NT2/D1 (cell line): ENCODE measurements around the gene FBXL14.
A peak's percentile ranks its signal among the peaks of the same experiment; 100 is the strongest.

ENCODE experiments used
- DNase-seq: peaks from one replicate; pipeline ENCODE4 v3.0.0-alpha.2; 2011; ENCODE audit warnings: low read depth, low spot score
- H3K27me3 ChIP-seq: 2 replicates; pipeline ENCODE4 v1.6.0; 2011; ENCODE audit warnings: mild to moderate bottlenecking; ENCODE audit not compliant: insufficient read length, insufficient read depth
- H3K36me3 ChIP-seq: 2 replicates; pipeline ENCODE4 v1.6.1; 2011; ENCODE audit warnings: mild to moderate bottlenecking, low read length, mixed read lengths; ENCODE audit not compliant: insufficient read depth, insufficient read length
- H3K4me1 ChIP-seq: 2 replicates; pipeline ENCODE4 v1.5.1; 2011; ENCODE audit not compliant: insufficient read depth, insufficient read length
- H3K4me3 ChIP-seq: 2 replicates; pipeline ENCODE4 v1.5.1; 2011; ENCODE audit warnings: low read depth; ENCODE audit not compliant: insufficient read length
- H3K9ac ChIP-seq: 2 replicates; pipeline ENCODE4 v1.6.0; 2011; ENCODE audit warnings: low read depth; ENCODE audit not compliant: insufficient read length
- H3K9me3 ChIP-seq: 2 replicates; pipeline ENCODE4 v1.5.1; 2011; ENCODE audit warnings: mild to moderate bottlenecking, low read length; ENCODE audit not compliant: insufficient read depth
- SUZ12 ChIP-seq: IDR thresholded peaks from 2 replicates; pipeline ENCODE4 v1.6.1; 2011; ENCODE audit not compliant: insufficient read length, insufficient read depth; ENCODE audit errors: extremely low read depth
- YY1 ChIP-seq: IDR thresholded peaks from 2 replicates; pipeline ENCODE4 v1.6.1; 2011; ENCODE audit not compliant: insufficient read length, insufficient read depth
- ZNF274 ChIP-seq: IDR thresholded peaks from 2 replicates; pipeline ENCODE4 v1.6.1; 2011; ENCODE audit warnings: mild to moderate bottlenecking, low read depth, low read length

Gene FBXL14, protein sequence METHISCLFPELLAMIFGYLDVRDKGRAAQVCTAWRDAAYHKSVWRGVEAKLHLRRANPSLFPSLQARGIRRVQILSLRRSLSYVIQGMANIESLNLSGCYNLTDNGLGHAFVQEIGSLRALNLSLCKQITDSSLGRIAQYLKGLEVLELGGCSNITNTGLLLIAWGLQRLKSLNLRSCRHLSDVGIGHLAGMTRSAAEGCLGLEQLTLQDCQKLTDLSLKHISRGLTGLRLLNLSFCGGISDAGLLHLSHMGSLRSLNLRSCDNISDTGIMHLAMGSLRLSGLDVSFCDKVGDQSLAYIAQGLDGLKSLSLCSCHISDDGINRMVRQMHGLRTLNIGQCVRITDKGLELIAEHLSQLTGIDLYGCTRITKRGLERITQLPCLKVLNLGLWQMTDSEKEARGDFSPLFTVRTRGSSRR

DNA sequence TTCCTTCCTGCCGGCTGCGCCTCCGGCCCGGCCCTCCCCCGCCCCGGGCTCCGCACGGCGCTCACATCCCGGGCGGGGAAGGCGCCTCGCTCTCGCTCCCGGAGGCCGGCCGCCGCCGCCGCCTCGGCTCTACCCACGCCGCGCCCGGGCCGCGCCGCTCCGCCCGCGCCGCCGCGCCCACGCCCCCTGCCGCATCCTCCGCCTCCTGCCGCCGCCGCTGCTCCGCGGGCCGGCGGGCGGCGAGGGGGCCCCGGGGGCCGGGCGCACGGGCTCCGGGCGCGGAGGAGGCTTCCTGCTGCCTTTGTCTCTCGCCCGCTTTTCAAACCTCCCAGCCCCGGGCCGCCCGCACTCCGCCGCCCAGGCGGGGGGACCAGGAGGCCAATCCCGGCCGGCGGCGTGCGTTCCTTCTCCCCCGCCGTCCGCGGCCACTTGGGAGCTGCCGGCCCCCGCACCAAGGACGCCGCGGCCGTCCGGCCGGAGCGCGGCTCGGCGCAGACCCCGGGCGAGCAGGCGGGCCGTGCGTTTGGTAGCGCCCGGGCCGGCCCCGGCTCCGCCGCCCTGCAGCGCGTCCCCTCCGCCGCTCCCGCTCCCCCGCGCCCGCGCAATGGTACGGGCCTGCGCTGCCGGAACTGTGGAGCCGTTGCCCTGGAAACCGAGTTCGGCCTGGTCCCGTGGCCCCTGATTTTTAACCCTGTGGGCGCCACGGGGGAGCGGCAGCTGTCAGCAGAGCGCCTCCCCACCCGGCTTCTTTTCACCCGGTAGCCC is at the start of gene FBXL14:
FBXL14 (minus strand) TSS at position 321 of the 765 bp plus-strand sequence. CDS start 515 bp downstream, outside the sequence.
- TF ChIP-seq SUZ12 (no peak), YY1 (no peak), ZNF274 (no peak)
- peaks cover 20% of the 10 kb centered on the region for H3K4me1 ChIP-seq
- H3K27me3 ChIP-seq, result peaks cover 12% of the 10 kb centered on the region
- peak within 1 kb of the TSS; percentile 83 for H3K4me3 ChIP-seq
- H3K36me3 ChIP-seq, result peaks cover 11% of the 10 kb centered on the region
- DNase-seq, result peak; percentile 99
- H3K9ac ChIP-seq, result peak within 1 kb of the TSS; percentile 87
- no peaks in the 10 kb centered on the region for H3K9me3 ChIP-seq

DNA sequence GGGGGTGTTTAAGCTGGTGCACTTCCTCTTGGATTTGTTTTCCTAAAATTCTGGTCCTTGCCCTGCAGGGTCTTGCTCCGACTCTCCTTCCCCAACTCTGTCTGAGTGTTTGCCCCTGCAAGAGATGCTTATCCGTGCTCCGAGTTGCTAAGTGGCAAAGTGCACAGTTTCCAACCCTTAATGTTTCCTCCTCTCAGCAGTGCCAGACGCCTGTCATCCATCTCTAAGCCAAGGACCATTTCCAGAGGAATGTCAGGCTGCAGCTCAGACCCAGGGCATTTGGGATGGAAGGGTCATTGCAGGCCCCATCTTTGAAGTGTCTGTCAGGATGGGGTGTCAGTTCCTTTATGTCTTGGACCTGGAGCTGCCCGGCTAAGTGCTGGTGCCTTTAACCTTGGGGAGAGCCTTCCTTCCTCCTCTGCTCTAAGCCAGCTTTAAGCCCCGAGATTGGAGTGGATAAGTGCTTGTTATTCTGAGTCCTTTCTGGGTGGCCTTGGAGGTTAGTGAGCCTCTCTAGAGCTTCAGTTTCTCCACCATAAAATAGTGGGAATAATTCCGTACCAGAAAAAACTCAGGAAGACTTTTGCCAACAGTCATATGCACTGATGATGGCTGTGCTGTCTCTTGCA is 49.6 kb upstream of the FBXL14 start:
- Histone ChIP-seq H3K4me1 (peaks cover 14% of the 10 kb centered on the region), H3K9ac (no peak overlapping the region), H3K4me3 (no peak overlapping the region), H3K9me3 (no peaks in the 10 kb centered on the region), H3K36me3 (peaks cover 75% of the 10 kb centered on the region), H3K27me3 (no peaks in the 10 kb centered on the region)
- DNase-seq, result no peak
- TF ChIP-seq ZNF274 (no peak), YY1 (no peak), SUZ12 (no peak)

- no peaks in the 10 kb centered on the region for H3K27me3 ChIP-seq
- no peak for TF ChIP-seq SUZ12
- no peak for TF ChIP-seq YY1
- no peak for TF ChIP-seq ZNF274
- peaks cover 81% of the 10 kb centered on the region for H3K36me3 ChIP-seq
- DNase-seq, result no peak
- H3K4me1 ChIP-seq, result peaks cover 14% of the 10 kb centered on the region
- H3K9me3 ChIP-seq, result no peaks in the 10 kb centered on the region
- H3K9ac ChIP-seq, result no peak overlapping the region
- no peak overlapping the region for H3K4me3 ChIP-seq
These were observed 48.7 kb upstream of the FBXL14 start for GRCh38 chr12:1643043-1643442.

DNA sequence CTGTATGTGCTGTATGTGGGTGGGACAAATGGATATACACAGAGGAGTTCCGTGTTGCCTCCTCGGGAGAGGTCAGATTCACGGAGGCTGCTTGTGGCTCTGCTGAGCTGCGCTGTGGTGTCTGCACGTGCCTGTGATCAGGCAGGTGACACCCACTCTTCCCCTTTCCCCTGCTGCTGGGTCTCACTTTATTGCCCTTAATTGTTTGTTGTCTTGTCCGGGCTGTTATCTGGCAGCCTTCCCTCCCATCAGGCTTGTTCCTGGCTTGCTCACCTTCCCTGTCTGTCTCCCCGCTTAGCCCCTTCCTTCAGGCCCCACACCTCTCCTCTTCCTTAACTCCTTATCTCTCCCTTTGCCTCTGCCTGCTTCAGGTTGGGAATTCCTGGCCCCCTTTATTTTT is 48.1 kb upstream of the FBXL14 start:
- DNase-seq, result no peak
- H3K36me3 ChIP-seq, result peaks cover 77% of the 10 kb centered on the region
- TF ChIP-seq SUZ12, result no peak
- TF ChIP-seq ZNF274, result no peak
- no peak for TF ChIP-seq YY1
- H3K9ac ChIP-seq, result no peak overlapping the region
- H3K27me3 ChIP-seq, result no peaks in the 10 kb centered on the region
- H3K4me3 ChIP-seq, result no peak overlapping the region
- peaks cover 14% of the 10 kb centered on the region for H3K4me1 ChIP-seq
- H3K9me3 ChIP-seq, result no peaks in the 10 kb centered on the region

- no peaks in the 10 kb centered on the region for H3K9me3 ChIP-seq
- no peak overlapping the region for H3K4me3 ChIP-seq
- peaks cover 69% of the 10 kb centered on the region for H3K36me3 ChIP-seq
- TF ChIP-seq YY1, result no peak
- TF ChIP-seq ZNF274, result no peak
- no peak for TF ChIP-seq SUZ12
- peaks cover 9% of the 10 kb centered on the region for H3K4me1 ChIP-seq
- H3K27me3 ChIP-seq, result no peaks in the 10 kb centered on the region
- no peak for DNase-seq
- no peak overlapping the region for H3K9ac ChIP-seq
These were observed 46.2 kb upstream of the FBXL14 start for GRCh38 chr12:1640328-1641234.

- Histone ChIP-seq H3K9ac (no peak overlapping the region), H3K27me3 (no peaks in the 10 kb centered on the region), H3K36me3 (peaks cover 72% of the 10 kb centered on the region), H3K9me3 (no peaks in the 10 kb centered on the region), H3K4me3 (no peak overlapping the region), H3K4me1 (peaks cover 7% of the 10 kb centered on the region)
- no peak for DNase-seq
- TF ChIP-seq SUZ12 (no peak), ZNF274 (no peak), YY1 (no peak)
These were observed 45.2 kb upstream of the FBXL14 start for GRCh38 chr12:1639538-1639937.

- DNase-seq, result no peak
These were observed 43.8 kb upstream of the FBXL14 start for GRCh38 chr12:1638203-1638602.

More at GRCh38 chr12:1638203-1638602, 43.8 kb upstream of the FBXL14 start:
- no peak for TF ChIP-seq YY1
- TF ChIP-seq ZNF274, result no peak
- TF ChIP-seq SUZ12, result no peak
- H3K27me3 ChIP-seq, result no peaks in the 10 kb centered on the region
- H3K9ac ChIP-seq, result no peak overlapping the region
- peaks cover 9% of the 10 kb centered on the region for H3K4me1 ChIP-seq
- peaks cover 70% of the 10 kb centered on the region for H3K36me3 ChIP-seq
- H3K9me3 ChIP-seq, result no peaks in the 10 kb centered on the region
- no peak overlapping the region for H3K4me3 ChIP-seq
